GM23338 (cell line): ENCODE results near the gene ARL8B. TPM values are rescaled to one million over a fixed set of nuclear protein-coding genes. Genes with fewer than 3 reads are reported as not detected.

ENCODE experiments used
- ATAC-seq: fragments of 200-7000 bp; cut with Tn5 transposase; 3 replicates; pipeline ENCODE4 v1.9.1; 2020
- DNase-seq: peaks from one replicate; pipeline ENCODE4 v3.0.0-alpha.2; 2015; ENCODE audit warnings: low spot score
- H2AFZ ChIP-seq: fragments of 200-600 bp; sonication (generic); 2 replicates; pipeline ENCODE4 v1.8.0; 2016; ENCODE audit warnings: antibody characterized with exemption, mild to moderate bottlenecking, moderate library complexity
- H3F3A ChIP-seq: fragments of 200-600 bp; sonication (generic); replicated peaks from 2 replicates; pipeline ENCODE4 v1.8.0; 2017; ENCODE audit warnings: antibody characterized with exemption, mixed run types, low read depth
- H3K27ac ChIP-seq: fragments of 200-600 bp; sonication (generic); 2 replicates; pipeline ENCODE4 v1.6.1; 2016; ENCODE audit warnings: low read depth
- H3K27me3 ChIP-seq: fragments of 200-600 bp; sonication (generic); 2 replicates; pipeline ENCODE4 v1.8.0; 2016; ENCODE audit warnings: mild to moderate bottlenecking, mixed run types, moderate library complexity; ENCODE audit not compliant: insufficient read depth
- H3K36me3 ChIP-seq: fragments of 200-600 bp; sonication (generic); 2 replicates; pipeline ENCODE4 v1.8.0; 2016; ENCODE audit warnings: mild to moderate bottlenecking; ENCODE audit not compliant: insufficient read depth
- H3K4me1 ChIP-seq: fragments of 200-600 bp; sonication (generic); 2 replicates; pipeline ENCODE4 v1.8.0; 2016; ENCODE audit warnings: mild to moderate bottlenecking, moderate library complexity; ENCODE audit not compliant: insufficient read depth
- H3K4me2 ChIP-seq: fragments of 200-600 bp; sonication (generic); 2 replicates; pipeline ENCODE4 v1.7.1; 2017; ENCODE audit warnings: mixed run types
- H3K4me3 ChIP-seq: fragments of 200-600 bp; sonication (generic); 2 replicates; pipeline ENCODE4 v1.6.1; 2016; ENCODE audit warnings: mixed run types
- H3K79me2 ChIP-seq: fragments of 200-600 bp; sonication (generic); replicated peaks from 2 replicates; pipeline ENCODE4 v1.8.0; 2017; ENCODE audit warnings: mild to moderate bottlenecking; ENCODE audit not compliant: insufficient read depth
- H3K9me2 ChIP-seq: fragments of 200-600 bp; sonication (generic); 2 replicates; pipeline ENCODE4 v1.8.0; 2017; ENCODE audit not compliant: insufficient read depth
- H4K20me1 ChIP-seq: fragments of 200-600 bp; sonication (generic); replicated peaks from 2 replicates; pipeline ENCODE4 v1.8.0; 2017; ENCODE audit warnings: mild to moderate bottlenecking; ENCODE audit not compliant: insufficient read depth
- H3K27ac Mint-ChIP-seq: 2 replicates; pipeline ENCODE4 v1.8.0; 2020; ENCODE audit warnings: inconsistent platforms, mild to moderate bottlenecking, moderate library complexity, mixed read lengths
- H3K27me3 Mint-ChIP-seq: 3 replicates; pipeline ENCODE4 v1.8.0; 2022; ENCODE audit warnings: low read depth, mild to moderate bottlenecking, moderate library complexity, mixed read lengths, inconsistent platforms; ENCODE audit not compliant: insufficient read depth, poor library complexity
- H3K36me3 Mint-ChIP-seq: 3 replicates; pipeline ENCODE4 v1.8.0; 2021; ENCODE audit warnings: low read depth, mild to moderate bottlenecking, inconsistent platforms, moderate library complexity, mixed read lengths
- H3K4me1 Mint-ChIP-seq: 3 replicates; pipeline ENCODE4 v1.8.0; 2020; ENCODE audit warnings: mild to moderate bottlenecking, inconsistent platforms, mixed read lengths
- H3K4me3 Mint-ChIP-seq: 3 replicates; pipeline ENCODE4 v1.8.0; 2021; ENCODE audit warnings: moderate library complexity, mild to moderate bottlenecking, inconsistent platforms, mixed read lengths
- H3K9me3 Mint-ChIP-seq: 3 replicates; pipeline ENCODE4 v1.8.0; 2020; ENCODE audit warnings: moderate library complexity, mild to moderate bottlenecking, inconsistent platforms, mixed read lengths
- CREB1 ChIP-seq: fragments of 250-450 bp; sonication (Bioruptor Pico); IDR thresholded peaks from 2 replicates; pipeline ENCODE4 v1.5.0; 2020; ENCODE audit warnings: low read depth, mild to moderate bottlenecking, moderate library complexity
- CTCF ChIP-seq, 2 experiments: fragments of 200-600 bp in 1 of 2; sonication (generic) in 1 of 2; conservative IDR thresholded peaks; 2 replicates each; pipeline versions ENCODE4 v1.5.1 to v1.6.1; 2016 to 2017; ENCODE audit warnings: antibody characterized with exemption in 2 of 2, low read depth in 2 of 2, mild to moderate bottlenecking in 2 of 2, moderate library complexity in 1 of 2
- ETS1 ChIP-seq: IDR thresholded peaks from 2 replicates; pipeline ENCODE4 v1.6.1; 2016; ENCODE audit warnings: antibody characterized with exemption
- EZH2 ChIP-seq: fragments of 200-600 bp; sonication (generic); IDR thresholded peaks from one replicate; pipeline ENCODE4 v1.8.0; 2017; ENCODE audit warnings: antibody characterized with exemption, mild to moderate bottlenecking, low read depth; ENCODE audit not compliant: unreplicated experiment
- EZH2phosphoT487 ChIP-seq: fragments of 200-600 bp; sonication (generic); IDR thresholded peaks from one replicate; pipeline ENCODE4 v1.8.1; 2018; ENCODE audit warnings: antibody characterized with exemption; ENCODE audit not compliant: unreplicated experiment
- JUNB ChIP-seq: IDR thresholded peaks from one replicate; pipeline ENCODE4 v1.6.1; 2016; ENCODE audit warnings: antibody characterized with exemption; ENCODE audit not compliant: unreplicated experiment
- NANOG ChIP-seq: IDR thresholded peaks from 2 replicates; pipeline ENCODE4 v1.6.1; 2016; ENCODE audit warnings: antibody characterized with exemption, borderline replicate concordance
- POLR2AphosphoS5 ChIP-seq: IDR thresholded peaks from 2 replicates; pipeline ENCODE4 v1.6.1; 2016; ENCODE audit warnings: antibody characterized with exemption, low read depth
- REST ChIP-seq: IDR thresholded peaks from one replicate; pipeline ENCODE4 v1.6.1; 2018; ENCODE audit warnings: antibody characterized with exemption; ENCODE audit not compliant: unreplicated experiment
- STAT1 ChIP-seq: IDR thresholded peaks from one replicate; pipeline ENCODE4 v1.6.1; 2016; ENCODE audit warnings: antibody characterized with exemption; ENCODE audit not compliant: unreplicated experiment
- ZNF114 ChIP-seq: fragments of 250-450 bp; sonication (Bioruptor Pico); IDR thresholded peaks from 2 replicates; pipeline ENCODE4 v1.5.0; 2020; ENCODE audit warnings: mild to moderate bottlenecking, moderate library complexity
- ZNF331 ChIP-seq: fragments of 250-450 bp; sonication (Bioruptor Pico); IDR thresholded peaks from 2 replicates; pipeline ENCODE4 v1.5.0; 2020; ENCODE audit warnings: low read depth, mild to moderate bottlenecking, moderate library complexity
- ZNF462 ChIP-seq: fragments of 250-450 bp; sonication (Bioruptor Pico); IDR thresholded peaks from 2 replicates; pipeline ENCODE4 v1.5.0; 2020; ENCODE audit warnings: mild to moderate bottlenecking, moderate library complexity
- polyA plus RNA-seq: library from polyadenylated mRNA; unstranded; fragments of >200 nt; fragmentation: Nextera tagmentation; extraction: Ambion mirVana; gene quantifications from 2 replicates; pipeline ENCODE4 v1.2.1, GENCODE V29; 2016
- total RNA-seq: library from RNA; depleted of rRNA; stranded (reverse); fragments of >200 nt; shearing (Covaris generic); gene quantifications from 2 replicates; pipeline ENCODE4 v1.2.3, GENCODE V29; 2014

ARL8B gene
- total and polyA plus RNA-seq, 2 experiments from 2014 or later = 25.5 to 40.8 TPM

GRCh38 chr3:5169807-5170206 lies 47.7 kb downstream of the ARL8B start:
- Histone ChIP-seq H3K9me2 (no peaks in the 10 kb centered on the region), H3F3A (no peaks in the 10 kb centered on the region), H3K36me3 (peaks cover 4% of the 10 kb centered on the region; the same call in 1 of the 2 replicates), H3K4me3 (no peak overlapping the region), H3K4me2 (no peak overlapping the region), H4K20me1 (0 out of 2 replicates have a peak, but pooled peaks cover 5% of the 10 kb centered on the region), H3K4me1 (peaks cover 6% of the 10 kb centered on the region), H3K27ac (no peak overlapping the region), H3K27me3 (no peaks in the 10 kb centered on the region), H2AFZ (no peak overlapping the region), H3K79me2 (peaks cover 51% of the 10 kb centered on the region)
- ATAC-seq (no peak), DNase-seq (no peak)
- Mint-ChIP-seq H3K27me3 (peaks cover 1% of the 10 kb centered on the region), H3K4me3 (no peak overlapping the region), H3K9me3 (no peaks in the 10 kb centered on the region), H3K4me1 (peaks cover 18% of the 10 kb centered on the region), H3K27ac (no peak overlapping the region), H3K36me3 (peaks cover 10% of the 10 kb centered on the region; the same call in 1 of the 3 replicates)
- TF ChIP-seq ZNF114 (CRISPR knock-in tag) (no peak), ZNF331 (CRISPR knock-in tag) (no peak), NANOG (no peak), POLR2AphosphoS5 (no peak), ZNF462 (CRISPR knock-in tag) (no peak), CREB1 (CRISPR knock-in tag) (no peak), REST (no peak), EZH2phosphoT487 (no peak), EZH2 (no peak), JUNB (no peak), CTCF (conservative IDR thresholded peaks at IDR 0.05; ENCODE audit: low read depth in 2 of 2) (no peak), ETS1 (no peak), STAT1 (no peak)
